A204.1 (cell line): ENCODE measurements around the gene CXCL14.

ENCODE experiments used
- FAIRE-seq: peaks from 2 replicates; lab custom pipeline; 2012; peaks lifted over from hg19 to GRCh38; lab: Jason Lieb, UNC

Gene CXCL14

DNA sequence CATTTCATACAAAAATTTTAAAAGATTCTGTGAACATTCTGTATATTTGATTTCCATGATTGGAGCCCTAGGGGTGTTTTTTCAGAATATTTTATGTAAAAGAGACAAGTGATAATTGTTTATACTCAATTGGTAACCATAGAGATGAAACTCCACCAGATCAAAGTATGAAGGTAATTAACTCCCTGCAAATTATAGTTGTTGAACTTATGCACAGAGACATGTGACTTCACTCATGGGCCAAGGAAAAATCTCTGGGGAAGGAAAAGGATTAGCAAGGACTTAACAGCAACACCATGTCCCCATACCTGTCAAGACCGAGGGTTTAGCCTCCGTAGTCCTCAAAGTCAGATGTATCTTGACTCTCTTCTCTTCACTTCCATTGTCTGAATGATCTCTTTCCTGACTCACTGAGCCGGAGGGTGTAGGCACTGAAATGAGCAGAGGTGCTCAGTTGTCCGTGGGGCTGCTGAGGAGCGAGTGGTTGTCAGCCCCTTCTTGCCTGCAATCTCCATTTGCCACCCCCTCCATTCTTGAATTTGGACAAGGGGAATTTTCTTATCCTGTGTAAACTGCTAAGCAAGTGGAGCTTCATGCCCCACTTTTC is 17.5 kb upstream of the CXCL14 start:
- no peak for FAIRE-seq

GRCh38 chr5:135594416-135594960 is 15.7 kb upstream of the CXCL14 start:
- no peak for FAIRE-seq

DNA sequence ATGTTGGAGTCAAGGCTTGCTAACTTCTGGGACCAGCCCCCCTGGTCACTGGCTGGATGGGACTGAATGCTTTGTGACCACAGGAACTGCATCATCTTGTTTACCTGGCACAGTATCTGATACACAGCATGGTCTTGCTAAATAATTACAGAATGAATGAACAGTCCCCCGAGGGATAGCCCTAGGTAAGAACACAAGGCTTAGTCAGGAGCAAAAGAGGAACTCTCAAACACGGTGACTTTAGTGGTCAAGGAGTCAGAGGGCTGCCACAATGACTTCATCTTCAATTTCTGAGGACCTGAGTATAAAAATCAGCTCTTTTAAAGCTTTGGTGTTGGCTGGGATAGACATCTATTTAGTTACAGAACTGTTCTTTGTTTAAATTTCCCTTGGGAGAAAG is 15.1 kb upstream of the CXCL14 start:
- no peak for FAIRE-seq

- FAIRE-seq = no peak
These were observed 14.3 kb upstream of the CXCL14 start for GRCh38 chr5:135593141-135593540.

DNA sequence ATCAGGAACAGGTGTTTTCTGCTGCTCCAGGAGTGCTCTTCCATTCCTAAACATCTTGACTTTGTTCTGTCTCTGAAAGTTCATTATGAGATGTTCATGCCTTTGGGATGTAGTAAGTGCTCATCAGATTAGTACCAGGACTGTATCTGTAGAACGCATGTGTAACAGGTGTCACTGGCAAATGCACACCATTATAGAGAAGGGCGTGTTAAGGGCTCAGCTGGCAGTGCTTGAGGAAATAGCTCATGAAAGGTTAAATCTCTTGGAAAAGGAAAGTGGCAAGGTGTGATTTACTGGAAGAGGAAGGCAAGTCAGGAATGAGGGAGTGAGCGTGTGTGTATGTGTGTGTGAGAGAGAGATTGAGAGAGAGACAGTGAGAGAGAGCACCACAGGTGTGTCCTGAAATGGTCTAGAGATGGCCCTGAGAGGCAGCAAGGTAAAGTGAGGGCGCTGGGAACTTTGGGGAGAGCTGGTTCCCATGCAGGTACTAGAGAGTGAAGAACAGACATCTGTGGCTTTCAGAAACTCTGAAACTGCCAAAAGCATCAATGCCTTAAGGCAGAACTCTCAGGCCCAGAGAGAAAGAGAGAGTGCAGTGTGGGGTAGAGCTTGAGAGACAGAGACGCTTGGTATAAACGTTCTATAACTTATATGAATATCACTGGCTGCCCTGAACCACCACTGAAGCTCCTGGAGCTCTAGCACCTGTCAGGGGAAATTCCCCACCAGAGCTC is 13.7 kb upstream of the CXCL14 start:
- no peak for FAIRE-seq

DNA sequence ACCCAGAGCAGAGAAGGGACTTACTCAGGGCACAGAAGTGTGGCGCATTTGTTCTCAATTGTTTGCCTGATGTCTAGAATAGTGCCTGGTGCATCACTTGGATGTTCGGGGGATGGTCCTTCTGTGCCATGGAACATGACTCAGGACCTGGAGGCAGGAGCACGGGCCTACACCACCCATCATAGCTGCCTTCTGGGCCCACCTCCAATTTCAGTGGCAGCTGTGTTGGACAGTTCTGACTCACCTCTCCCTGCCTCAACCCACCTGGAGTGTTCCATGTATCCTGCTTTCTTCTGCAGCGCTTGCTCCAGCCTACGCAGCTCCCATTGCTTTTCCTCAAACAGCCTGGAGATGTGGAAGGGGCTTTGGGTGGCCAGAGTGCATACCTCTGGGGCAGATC is 12.5 kb upstream of the CXCL14 start:
- FAIRE-seq = no peak

GRCh38 chr5:135589152-135589551 is 10.4 kb upstream of the CXCL14 start:
- no peak for FAIRE-seq

GRCh38 chr5:135587721-135588663 is 9.2 kb upstream of the CXCL14 start:
- no peak for FAIRE-seq

DNA sequence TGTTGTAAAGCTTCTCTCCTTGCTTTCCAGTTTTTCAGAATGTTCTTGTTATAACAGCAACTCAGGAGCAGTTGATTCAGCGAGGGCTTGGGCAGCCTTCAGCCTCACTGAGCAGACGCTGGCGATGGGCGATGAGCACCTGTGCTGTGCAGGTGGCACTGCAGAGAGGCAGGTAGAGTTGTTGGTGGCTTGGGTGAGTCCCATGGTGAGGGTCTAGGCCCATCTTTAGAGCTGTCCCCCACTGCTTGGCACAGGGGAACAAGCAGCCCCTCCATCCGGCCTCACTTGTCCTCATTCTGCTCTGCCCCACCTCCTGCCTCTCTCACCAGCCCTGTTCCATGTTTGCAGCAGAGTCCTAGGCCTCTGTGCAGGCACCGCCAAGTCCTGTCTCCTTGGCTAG is 6.1 kb upstream of the CXCL14 start:
- no peak for FAIRE-seq

GRCh38 chr5:135584276-135584675 is 5.5 kb upstream of the CXCL14 start:
- no peak for FAIRE-seq

GRCh38 chr5:135582099-135582781 is 3.4 kb upstream of the CXCL14 start:
- no peak for FAIRE-seq

DNA sequence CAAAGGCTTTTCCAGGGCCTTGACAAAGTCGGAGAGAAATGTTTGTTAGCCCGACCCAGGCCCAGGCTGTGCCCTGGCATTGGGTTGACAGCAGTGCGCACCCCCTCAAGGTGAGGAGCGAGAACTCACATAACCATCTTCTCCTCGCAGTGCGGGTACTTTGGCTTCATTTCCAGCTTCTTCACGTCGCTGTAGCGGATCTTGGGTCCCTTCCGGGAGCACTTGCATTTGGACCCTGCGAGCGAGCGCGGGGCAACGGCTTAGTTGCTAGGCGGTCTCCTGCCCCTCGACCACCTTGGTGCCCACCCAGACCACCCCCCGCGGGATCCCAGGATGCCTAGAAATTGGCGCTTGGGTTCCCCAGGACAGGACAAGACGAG is 496 bp downstream of the CXCL14 start:
- no peak for FAIRE-seq

DNA sequence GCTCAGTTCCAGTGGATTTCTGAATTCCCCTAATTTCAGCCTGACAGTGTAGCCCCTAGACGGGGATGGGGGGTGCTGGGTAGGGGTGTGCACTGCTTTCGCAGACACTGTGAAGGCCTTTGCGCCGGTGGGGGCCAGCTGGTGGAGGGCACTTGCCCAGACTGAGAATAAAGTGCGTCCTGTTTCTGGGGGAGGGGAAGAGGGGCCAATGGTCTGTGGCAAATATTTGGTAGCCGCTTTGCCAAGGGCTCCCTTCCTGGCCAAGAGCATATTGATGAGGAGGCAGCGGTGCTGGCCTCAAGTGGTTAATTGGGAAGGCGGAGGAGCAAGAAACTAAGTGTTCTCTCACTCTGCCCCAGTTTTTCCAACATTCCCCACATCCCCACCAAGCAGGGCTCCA is 1.4 kb downstream of the CXCL14 start:
- FAIRE-seq = no peak

- no peak for FAIRE-seq
These were observed 2.7 kb downstream of the CXCL14 start for GRCh38 chr5:135576075-135576599.

DNA sequence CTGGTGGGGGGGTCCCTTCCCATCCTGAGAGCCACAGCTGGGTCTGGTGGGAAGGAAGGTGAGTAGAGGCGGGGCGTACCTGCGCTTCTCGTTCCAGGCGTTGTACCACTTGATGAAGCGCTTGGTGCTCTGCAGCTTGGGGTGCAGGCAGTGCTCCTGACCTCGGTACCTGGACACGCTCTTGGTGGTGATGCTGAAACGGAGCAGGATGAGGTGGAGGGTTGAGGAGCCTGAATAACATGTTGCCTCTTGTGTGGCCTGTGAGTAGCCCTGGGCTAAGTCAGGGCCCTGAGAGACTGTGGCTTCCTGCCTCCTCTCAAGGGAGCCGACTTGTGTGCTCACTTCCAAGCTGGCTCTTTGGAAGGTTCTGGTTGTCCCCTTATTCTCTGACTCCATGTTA is 4.3 kb downstream of the CXCL14 start:
- no peak for FAIRE-seq

- no peak for FAIRE-seq
These were observed 6.9 kb downstream of the CXCL14 start for GRCh38 chr5:135571902-135572301.

DNA sequence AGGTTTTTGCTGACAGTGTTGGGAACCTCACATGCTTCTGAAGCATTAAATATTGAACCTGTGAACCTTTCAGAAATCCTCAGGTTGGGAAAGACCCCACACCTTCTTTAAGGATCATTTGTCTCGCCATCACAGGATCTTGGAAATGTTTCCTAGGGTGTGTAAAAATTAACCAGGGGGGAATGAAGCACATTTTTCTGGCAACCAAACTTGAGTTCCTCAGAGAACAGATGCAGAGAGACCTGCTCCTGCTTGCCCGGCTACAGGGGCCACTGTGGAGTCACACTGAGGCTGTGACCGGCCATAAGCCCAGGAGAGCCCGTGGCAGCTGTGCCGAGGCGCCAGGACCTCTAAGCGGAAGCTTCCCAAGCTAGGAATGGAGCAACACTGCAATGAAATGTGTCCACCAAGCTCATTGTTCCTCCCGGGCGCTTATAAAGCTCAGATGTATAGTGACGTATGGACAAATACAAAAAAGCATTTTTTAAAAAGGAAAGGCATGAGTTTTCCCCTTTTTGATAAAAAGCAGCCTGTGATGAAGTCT is 7.7 kb downstream of the CXCL14 start:
- FAIRE-seq = no peak

DNA sequence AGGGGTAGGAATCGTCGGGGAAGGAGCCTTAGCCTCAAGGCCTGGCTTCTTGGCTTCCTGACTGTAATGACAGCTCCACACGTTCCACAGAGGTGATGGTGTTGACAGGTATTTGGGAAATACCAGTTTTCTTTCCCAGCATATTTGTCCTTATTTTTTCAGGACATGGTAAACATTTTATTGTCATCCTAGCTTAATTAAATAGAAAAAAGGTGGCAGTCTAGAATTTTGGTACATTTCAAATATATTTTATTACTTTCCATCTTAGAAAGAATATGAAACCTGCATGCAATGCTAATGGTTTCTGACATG is 8.4 kb downstream of the CXCL14 start:
- FAIRE-seq = no peak

DNA sequence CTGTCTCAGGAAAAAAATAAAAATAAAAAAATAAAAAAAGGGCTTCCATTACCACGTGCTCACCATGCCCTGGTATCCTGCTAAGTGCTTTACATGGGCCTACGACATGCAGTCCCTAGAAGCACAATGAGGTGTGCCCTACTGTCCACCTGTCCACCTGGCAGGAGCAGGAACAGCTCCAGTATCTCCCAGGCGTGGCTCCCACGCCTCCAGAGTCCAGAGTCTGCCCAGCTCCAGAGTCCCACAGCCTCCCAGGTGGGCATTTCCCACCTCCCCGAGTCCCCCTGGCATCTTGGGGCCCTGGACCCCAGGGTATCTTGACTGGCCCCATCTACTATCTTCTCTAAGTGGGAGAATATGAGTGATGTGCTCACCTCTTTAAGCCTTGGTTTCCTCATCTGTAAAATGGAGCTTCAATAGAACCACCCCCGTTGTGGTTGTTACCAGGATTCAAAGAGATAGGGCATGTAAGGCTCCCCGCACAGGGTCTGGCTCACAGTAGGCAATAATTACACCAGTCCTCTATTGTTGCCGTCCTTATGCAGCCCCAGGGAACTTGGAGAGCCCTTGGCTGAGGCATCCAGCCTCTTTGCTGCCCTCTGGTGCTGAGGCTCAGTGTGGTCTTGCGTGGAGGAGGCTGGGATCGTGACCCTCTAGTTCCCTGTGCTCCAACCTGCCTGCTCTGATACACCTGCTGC is 8.9 kb downstream of the CXCL14 start:
- no peak for FAIRE-seq

- FAIRE-seq = no peak
These were observed 9.8 kb downstream of the CXCL14 start for GRCh38 chr5:135568923-135569360.

- FAIRE-seq = no peak
These were observed 10.5 kb downstream of the CXCL14 start for GRCh38 chr5:135568246-135568645.
